H1 (cell line): ENCODE measurements around the gene OTOF. TPM values are rescaled to one million over a fixed set of nuclear protein-coding genes. Genes with fewer than 3 reads are reported as not detected.

Source experiments
- BCL11A ChIP-seq, 2 experiments: IDR thresholded peaks; one replicate each; pipeline ENCODE4 v1.6.1; 2011; ENCODE audit warnings: low read depth in 2 of 2, low read length in 2 of 2, mild to moderate bottlenecking in 2 of 2
- EZH2 ChIP-seq: fragments of 200-600 bp; sonication (generic); IDR thresholded peaks from 2 replicates; pipeline ENCODE4 v1.7.1; 2012; ENCODE audit warnings: low read depth, mild to moderate bottlenecking, moderate library complexity, low read length, inconsistent platforms; ENCODE audit not compliant: severe bottlenecking
- HDAC2 ChIP-seq, 2 experiments: fragments of 300-600 bp in 1 of 2; sonication (generic) in 1 of 2; IDR thresholded peaks; 2 replicates each; pipeline ENCODE4 v1.6.1; 2011 to 2012; ENCODE audit warnings: low read depth in 2 of 2, low read length in 2 of 2, mild to moderate bottlenecking in 2 of 2, moderate library complexity in 2 of 2, borderline replicate concordance in 1 of 2, inconsistent platforms in 1 of 2
- RFX5 ChIP-seq: IDR thresholded peaks from 2 replicates; pipeline ENCODE4 v1.6.1; 2011; ENCODE audit warnings: low read depth, low read length, improper control_type of control experiment, borderline replicate concordance
- SRF ChIP-seq: IDR thresholded peaks from 2 replicates; pipeline ENCODE4 v1.6.1; 2011; ENCODE audit warnings: mild to moderate bottlenecking, low read depth, low read length, moderate library complexity
- TAF1 ChIP-seq: IDR thresholded peaks from 2 replicates; pipeline ENCODE4 v1.6.1; 2011; ENCODE audit warnings: mild to moderate bottlenecking, low read depth, low read length
- ZNF274 ChIP-seq: IDR thresholded peaks from 2 replicates; pipeline ENCODE4 v1.7.0; 2012; ENCODE audit warnings: low read length, borderline replicate concordance; ENCODE audit errors: extremely low read depth
- polyA plus RNA-seq, 7 experiments: library from polyadenylated mRNA; depleted of rRNA in 3 of 7; stranded (reverse) in 5 of 7; unstranded in 2 of 7; fragments of >200 nt in 5 of 7; fragments of 200-250 nt in 2 of 7; gene quantifications; 1 replicate in 5 of 7; 2 replicates in 1 of 7; 4 replicates in 1 of 7; pipeline versions ENCODE4 v1.2.1 to v1.2.3, GENCODE V29; 2011 to 2013; ENCODE audit warnings: missing spikeins in 2 of 7, mixed read lengths in 2 of 7
- total RNA-seq: library from RNA; stranded (reverse); fragmentation: NEBNext Ultra II Directional; extraction: Animal tissue kit (Norgen Biotek cat#: 25700); gene quantifications from 2 replicates; pipeline ENCODE4 v1.2.1, GENCODE V29; 2021

The OTOF gene
- total and polyA plus RNA-seq, 2 of the 8 experiments (the other 6 are each of a cell fraction or from before 2014, with no cell fraction given): 0.06 TPM; not detected in 1

DNA sequence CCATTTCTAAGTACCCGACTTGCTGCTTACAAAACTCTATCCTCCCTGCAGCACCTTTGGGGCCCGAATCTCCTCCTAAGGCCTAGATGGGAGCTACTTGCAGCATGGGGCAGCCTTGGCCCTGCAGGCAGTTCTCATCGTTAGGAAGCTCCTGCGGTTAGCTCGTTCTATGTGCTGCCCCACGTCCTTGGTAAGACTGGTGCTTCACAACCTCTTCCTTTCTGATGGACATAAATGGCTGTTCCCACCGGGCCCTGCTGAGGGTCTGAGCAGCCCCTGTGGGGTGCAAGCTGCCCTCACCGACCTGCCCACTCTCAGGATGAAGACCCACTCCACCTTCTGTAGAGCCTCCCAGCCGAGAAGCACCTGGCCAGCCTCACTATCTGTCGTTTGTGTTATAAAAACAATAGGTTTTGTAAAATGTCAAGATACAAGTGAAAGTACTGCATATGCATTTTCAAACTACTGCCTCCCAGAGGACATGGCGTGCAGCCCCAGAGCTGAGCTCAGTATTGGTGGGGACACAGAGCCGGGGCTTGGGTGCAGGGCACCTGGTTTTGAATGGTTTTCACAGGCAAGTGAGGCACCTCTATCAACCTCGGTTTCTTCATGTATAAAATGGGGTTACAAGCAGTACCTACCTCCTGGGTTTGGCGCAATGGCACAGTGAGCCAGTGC is 19.4 kb downstream of the OTOF start (continued):
- TF ChIP-seq TAF1 (no peak), EZH2 (no peak), HDAC2 (IDR thresholded peaks at IDR 0.05; ENCODE audit: borderline replicate concordance in 1 of 2, low read depth in 2 of 2, low read length in 2 of 2) (no peak), SRF (no peak), ZNF274 (no peak), BCL11A (IDR thresholded peaks at IDR 0.05; ENCODE audit: low read depth in 2 of 2, low read length in 2 of 2) (no peak), RFX5 (no peak)
